GM12875 (cell line): Measurements from ENCODE around the gene PCYOX1L.
A peak's percentile ranks its signal among the peaks of the same experiment; 100 is the strongest.

ENCODE experiments used
- H3K4me3 ChIP-seq: one replicate; pipeline ENCODE4 v1.5.1; 2011; ENCODE audit warnings: low read depth, low read length, control low read depth
- TF ChIP-seq, protein P1 (sequence below): IDR thresholded peaks from 2 replicates; pipeline ENCODE4 v1.5.1; 2011; ENCODE audit warnings: low read depth, mild to moderate bottlenecking, control low read depth, inconsistent platforms, low read length, moderate library complexity, borderline replicate concordance; ENCODE audit not compliant: insufficient read depth

The PCYOX1L gene

DNA sequence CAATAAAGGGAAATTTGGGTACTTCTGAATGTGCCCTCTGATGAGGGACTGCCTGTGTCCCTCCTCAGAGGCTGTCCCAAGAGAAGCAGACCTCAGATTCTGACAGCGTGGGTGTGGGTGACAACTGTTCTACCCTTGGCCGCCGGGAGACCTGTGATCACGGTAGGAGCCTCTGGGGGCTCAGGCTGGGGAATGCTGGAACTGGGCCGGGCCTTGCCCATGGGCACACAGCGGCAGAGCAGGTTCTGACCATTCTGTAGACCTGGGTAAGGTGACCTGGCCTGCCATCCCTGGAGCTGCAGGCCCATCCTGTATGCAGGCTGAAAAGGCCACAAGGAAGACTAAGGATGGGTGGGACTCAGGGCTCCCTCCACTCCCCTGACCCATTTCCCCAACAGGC, 42.1 kb upstream of the PCYOX1L start:
- TF ChIP-seq, protein P1, sequence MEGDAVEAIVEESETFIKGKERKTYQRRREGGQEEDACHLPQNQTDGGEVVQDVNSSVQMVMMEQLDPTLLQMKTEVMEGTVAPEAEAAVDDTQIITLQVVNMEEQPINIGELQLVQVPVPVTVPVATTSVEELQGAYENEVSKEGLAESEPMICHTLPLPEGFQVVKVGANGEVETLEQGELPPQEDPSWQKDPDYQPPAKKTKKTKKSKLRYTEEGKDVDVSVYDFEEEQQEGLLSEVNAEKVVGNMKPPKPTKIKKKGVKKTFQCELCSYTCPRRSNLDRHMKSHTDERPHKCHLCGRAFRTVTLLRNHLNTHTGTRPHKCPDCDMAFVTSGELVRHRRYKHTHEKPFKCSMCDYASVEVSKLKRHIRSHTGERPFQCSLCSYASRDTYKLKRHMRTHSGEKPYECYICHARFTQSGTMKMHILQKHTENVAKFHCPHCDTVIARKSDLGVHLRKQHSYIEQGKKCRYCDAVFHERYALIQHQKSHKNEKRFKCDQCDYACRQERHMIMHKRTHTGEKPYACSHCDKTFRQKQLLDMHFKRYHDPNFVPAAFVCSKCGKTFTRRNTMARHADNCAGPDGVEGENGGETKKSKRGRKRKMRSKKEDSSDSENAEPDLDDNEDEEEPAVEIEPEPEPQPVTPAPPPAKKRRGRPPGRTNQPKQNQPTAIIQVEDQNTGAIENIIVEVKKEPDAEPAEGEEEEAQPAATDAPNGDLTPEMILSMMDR, result no peak
- H3K4me3 ChIP-seq, result no peak overlapping the region

DNA sequence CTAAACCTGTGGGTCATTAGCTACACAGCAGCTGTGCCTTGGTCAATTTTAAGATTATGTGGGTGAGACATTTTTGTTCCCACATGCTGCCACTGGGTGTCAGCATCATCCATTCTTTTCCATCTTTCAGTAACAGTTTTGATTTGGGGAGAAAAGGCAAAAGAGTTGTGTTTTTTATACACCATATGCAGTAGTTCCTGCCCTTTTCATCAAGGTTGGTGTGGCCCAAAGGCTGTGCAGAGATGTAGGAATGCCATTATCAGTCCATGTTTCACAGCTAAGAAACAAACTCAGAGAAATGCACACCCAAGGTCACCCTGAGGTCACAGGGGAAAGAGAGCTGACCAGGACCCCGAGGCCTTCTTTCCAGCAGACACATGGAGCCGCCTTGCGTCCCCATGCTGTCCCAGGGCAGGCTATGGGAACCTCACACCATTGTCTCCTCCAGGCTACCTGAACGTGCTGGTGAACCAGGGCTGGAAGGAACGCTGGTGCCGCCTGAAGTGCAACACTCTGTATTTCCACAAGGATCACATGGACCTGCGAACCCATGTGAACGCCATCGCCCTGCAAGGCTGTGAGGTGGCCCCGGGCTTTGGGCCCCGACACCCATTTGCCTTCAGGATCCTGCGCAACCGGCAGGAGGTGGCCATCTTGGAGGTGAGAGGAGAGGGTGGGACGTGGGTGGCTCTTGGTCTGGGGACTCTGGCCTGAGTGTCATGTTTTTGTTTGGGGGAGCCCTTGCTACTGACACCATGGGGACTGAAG, 40.4 kb upstream of the PCYOX1L start:
- H3K4me3 ChIP-seq, result no peak overlapping the region
- TF ChIP-seq, protein P1, result peak; percentile 59; the same call in 1 of the 2 replicates

DNA sequence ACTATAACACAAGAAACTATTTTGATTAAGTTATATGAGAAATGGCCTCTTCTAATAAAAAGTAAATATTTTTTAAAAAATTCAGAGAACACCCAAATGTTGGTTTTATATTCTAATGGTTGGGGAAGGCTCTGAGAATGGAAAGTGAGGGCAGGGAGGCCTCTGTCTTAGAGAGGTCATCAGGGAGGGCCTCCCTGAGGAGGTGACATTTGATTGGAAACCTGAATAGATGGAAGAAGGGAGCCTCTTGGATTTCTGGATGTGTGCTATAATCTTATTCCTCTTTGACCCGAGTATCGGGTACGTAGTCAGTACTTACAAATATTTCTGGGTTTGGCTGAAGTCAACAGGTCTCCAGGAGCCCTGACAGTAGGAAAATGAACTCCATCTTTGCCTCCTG, 38.7 kb upstream of the PCYOX1L start:
- H3K4me3 ChIP-seq, result no peak overlapping the region
- TF ChIP-seq, protein P1, result no peak

DNA sequence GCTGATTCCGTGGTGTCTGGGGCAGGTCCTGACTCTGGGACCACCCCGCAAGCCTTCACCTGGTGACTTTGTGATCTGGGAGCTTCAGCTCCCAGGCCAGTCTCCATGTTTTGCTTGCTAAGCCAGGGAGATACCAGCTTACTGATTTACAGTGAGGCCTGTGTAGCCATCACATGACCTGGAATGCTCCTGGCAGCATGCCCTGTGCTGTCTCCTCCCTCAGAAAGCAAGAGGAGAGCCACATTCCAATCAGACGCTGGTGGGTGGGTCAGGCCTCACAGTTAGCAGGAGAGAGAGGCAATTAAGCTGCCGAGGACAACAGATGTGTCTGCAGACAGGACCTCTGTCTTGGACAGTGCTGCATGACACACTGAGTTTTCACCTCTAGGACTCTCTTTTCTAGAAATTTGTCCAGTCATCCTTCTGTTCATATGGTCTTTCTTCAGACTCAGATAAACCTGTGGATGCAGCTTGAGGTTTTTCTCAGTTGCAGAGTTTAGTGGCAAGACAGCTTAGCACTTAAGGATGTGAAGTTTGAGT, 37.0 kb upstream of the PCYOX1L start:
- H3K4me3 ChIP-seq, result no peak overlapping the region
- TF ChIP-seq, protein P1, result no peak

DNA sequence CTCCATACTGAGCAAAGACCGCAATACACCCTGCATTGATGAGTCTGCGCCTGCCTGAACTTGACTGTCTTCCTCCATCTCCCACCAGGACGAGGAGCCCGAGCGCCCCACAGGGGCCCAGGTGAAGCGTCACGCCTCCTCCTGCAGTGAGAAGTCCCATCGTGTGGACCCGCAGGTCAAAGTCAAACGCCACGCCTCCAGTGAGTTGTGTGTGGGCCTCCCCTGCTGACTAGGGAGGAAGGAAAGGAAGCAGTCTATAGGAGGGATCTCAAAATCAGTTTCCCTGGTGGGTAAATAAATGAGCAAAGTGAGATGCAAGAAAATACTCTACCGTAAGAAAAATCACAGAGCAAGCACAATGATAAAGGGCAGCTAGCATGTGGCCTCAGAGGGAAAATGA, 35.3 kb upstream of the PCYOX1L start:
- no peak overlapping the region for H3K4me3 ChIP-seq
- TF ChIP-seq, protein P1, result no peak

DNA sequence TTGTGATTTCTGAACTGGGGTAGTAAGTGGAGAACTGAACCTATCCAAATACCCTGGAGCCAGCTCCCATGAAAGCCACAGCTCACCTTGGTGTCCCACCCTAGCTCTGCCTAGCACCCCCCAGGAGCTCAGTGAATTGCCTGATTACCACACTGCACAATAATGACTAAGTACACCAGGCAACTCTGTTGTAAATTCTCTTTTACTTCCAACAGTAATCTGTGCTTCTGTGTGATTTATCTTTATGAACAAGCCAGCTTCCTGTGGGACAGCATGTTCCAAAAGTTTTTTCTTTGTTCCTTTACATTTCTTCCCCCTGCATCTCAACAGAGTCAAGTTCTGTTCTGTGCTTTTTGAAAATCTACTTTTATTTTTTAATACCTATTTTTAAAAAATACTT, 34.6 kb upstream of the PCYOX1L start:
- no peak overlapping the region for H3K4me3 ChIP-seq
- TF ChIP-seq, protein P1, result no peak

DNA sequence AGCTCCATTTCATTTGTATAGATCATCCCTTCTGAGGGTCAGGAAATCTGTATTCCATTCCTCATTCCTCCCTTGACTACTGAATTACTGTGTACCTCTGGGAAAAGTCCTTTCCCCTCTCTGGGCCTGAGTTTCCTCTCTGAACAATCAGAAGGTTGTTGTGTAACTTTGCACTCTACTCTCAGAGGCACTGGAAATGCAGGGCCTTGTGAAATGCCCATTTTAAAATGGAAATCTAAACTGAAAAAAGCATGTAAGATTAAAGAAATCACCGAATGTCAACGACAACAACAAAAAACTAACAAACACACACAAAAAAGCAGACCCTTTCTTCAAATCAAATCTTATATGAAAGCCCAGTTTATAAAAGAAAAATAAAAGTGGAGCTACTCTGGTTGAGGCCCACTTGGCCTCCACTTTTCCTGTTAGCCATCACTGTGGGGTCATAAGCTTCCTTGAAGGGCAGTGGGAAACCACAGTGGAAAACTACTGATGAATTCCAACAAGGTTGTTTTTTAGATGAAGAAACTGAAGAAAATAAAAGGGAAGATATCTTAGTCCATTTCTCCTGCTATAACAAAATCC, 34.1 kb upstream of the PCYOX1L start:
- TF ChIP-seq, protein P1, result no peak
- no peak overlapping the region for H3K4me3 ChIP-seq
